UCSD-AML1 (cell line): ENCODE data around the gene SLC6A2.
"Not testable (repeated sequence)": the region's sequence is repeated elsewhere in the genome, so short reads cannot be mapped to it uniquely, and the experiment has no call there.

ENCODE experiments used
- DNase-seq: peaks from one replicate; lab custom pipeline; 2025; ENCODE audit not compliant: unreplicated experiment; lab: John Stamatoyannopoulos, UW

Gene SLC6A2

DNA sequence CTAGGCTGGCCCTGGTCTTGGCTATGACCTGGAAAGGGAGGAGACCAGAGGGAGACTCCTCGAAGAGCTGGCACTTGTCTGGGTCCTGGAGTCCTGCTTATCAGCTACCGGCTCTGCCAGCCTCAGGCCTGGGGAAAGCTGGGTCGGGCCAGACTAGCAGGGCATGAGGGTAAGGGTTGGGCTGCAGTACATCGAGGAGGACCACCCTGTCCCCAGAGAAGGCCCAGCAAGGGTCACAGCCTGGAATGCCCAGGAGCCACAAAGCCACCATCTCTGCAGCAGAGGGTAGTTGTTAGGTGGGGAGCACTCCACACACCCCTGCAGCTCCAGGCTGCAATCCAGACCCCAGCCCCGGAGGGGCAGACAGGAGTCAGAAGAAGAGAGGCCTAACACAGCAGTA, 54.0 kb downstream of the SLC6A2 start:
- DNase-seq, result no peak

DNA sequence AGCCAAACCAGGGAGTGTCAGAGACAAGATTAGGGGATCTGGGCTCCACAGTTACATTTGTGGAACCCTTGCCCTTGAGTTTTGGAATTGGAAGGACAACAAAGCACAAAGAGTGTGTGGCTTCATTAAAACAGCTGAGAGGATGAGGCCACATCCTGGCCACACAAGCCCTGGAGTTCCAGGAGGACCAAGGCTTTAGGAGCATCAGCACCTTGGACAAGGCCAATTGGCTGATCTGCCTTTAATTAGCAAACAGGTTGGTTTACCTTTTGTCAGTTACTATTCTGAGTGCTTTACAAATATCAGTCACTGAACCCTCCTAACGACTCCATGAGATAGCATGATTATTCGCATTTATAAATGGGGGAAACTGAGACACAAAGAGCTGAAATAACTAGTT, 54.7 kb downstream of the SLC6A2 start:
- no peak for DNase-seq

DNA sequence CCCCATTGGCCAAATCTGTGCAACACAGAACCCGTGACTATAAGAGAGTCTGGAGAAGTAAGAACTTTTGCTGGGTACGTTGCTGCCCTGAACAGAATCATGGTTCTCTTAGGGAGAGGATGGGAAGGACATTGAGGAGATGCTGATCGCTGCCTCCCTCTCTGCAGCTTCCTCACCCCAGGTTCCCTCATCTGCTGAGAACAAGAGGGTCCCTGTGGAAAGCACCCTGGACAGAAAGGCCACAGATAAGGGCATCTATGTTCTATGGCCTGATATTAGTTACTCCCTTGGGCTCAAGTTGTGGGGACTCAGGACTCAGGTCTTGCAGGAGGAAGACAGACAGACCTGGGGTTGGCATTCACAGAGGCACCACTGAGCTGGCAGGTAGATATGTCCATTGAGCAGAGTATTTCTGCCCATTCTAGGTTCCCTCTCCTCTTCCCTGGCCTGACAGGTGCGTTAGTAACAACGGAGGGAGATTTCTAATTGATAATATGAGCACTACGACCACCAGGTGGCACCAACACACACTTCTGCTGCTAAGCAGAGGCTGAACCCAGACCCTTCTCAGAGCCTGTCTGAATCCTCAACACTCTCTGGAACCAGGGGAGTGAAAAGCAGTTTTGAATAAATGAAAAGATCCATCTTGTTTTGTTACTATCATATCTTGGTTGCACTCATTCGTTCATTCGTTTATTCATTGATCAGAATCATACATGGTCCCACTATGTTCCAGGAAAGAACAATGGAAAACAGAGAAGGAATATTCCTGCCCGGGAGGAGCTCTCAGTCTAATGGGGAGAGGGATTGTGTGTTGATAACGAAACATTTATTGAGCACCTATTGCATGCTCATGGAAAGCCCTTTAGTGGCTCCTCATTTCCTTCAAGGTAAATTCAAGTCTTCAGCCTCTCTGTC, 56.4 kb downstream of the SLC6A2 start:
- peak; percentile 29 for DNase-seq

DNA sequence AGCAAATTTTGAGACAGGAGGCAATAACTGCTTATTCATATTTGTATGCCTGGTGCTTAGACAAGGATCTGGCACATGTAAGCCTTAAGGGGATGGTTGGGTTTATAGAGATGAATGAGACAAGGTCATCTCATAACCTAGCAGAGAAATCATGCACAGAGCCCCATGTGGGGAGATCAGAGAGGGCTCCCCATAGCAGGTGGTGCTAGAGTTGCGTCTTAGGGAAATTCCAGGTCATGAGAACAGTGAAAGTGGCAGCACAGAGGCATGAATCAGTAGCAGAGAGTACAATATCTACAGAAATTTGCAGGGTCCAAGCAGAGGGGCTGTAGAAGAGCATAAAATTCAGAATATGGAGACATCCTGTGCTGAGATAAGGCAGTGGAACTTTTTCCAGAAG, 57.3 kb downstream of the SLC6A2 start:
- no peak for DNase-seq

DNA sequence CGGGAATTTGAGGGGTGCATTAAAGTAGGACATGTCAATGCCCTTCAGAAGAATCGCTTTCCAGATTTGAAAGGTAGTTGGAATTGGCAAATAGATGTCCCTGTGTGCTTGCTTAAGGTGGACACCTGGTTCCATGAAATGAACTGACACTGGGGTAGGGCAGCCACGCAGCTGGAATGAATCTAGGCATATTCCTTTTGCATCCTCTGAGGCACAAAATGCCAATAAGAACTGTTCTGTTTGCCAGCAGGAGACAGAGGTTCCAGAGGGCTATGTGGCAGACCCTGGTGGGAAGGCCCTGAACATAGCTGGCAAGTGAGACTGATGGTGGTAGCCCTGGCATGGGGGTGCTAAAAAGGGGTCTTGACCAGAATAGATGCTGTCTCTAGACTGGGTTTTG, 61.5 kb downstream of the SLC6A2 start:
- DNase-seq, result no peak

DNA sequence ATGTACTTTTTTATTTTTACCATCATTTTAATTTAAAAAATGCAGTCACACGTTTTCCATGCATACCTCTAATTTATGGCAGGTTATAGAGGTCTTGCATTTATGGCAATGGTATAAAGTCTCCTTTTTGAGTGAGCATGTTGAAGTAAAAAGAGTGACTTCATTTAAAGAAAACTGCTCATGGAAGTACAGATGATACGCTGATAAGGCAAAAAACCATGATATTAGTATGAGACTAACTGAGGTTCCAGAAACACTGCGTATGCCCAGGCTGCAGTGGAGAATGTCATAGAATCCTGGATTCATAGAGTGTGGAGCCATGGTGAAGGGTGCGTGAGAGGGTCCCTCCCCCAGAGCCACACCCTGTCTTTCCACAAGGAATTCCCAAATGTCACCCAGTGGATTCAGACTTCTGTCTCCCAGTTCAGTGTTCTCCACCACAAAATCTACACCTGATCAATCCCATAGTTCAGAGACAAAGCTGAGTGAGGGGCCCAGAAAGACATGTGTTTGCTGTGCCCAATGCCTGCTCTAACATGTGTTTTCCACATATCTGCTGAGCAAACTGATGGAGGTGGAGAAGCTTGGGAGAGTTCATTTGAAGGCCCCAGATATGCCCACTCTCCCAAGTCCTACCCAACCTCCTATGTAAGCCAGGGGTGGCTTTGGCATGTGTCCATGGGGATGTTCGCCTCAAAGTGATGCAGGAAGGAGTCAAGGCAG, 69.4 kb downstream of the SLC6A2 start:
- DNase-seq, result no peak

DNA sequence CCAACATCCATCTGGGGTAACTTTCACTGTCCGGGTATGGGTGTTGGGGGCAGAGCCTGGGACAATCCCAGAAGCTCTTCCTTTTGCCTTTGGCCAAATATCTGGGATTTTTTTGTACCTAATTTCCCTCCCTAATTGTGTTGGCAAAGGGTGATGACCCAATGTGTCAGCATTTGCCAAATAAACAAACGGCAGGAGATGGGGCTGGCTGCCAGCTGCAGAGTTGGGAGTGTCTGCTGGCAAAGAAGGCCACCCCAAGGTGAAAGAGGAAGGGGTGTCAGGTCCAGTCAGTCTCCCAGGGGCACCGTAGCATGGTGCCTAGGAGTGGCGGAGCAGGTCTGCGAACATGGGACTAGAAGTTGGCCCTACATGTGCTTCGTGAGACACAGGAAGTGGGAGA, 73.0 kb downstream of the SLC6A2 start:
- no peak for DNase-seq

DNA sequence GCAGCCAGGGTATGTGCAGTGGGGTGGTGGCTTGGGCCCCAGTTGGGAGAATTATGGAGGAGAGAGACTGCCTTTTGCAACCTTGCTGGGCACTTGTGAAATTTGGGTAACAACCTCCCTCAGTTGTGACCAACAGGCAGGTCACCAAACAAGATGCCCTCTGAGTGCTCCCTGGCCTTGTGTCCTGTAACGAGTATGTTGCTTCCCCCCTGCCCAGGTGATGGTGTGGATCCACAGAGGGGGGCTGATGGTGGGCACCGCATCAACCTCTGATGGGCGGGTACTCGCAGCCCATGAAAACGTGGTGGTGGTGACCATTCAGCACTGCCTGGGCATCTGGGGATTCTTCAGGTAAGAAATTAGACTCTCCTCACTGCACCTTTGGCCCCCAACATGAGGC, 74.3 kb downstream of the SLC6A2 start:
- no peak for DNase-seq

DNA sequence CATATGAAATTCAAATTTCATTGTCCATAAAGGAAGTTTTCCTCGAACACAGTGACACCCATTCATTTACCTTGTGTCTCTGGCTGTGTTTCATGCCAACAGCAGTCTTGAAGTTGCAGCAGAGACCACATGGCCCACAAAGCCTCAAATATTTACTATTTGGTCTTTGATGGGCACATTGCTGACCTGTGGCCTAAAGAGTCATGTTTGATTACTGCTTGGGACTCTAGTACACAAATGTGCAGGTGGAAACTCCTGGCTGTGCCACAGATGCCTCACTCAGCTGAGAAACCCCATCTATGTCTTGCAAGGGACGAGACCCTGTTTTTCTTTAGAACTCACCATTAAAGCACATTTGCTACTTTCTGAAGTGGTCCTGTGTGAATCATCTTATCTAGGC, 76.7 kb downstream of the SLC6A2 start:
- no peak for DNase-seq

DNA sequence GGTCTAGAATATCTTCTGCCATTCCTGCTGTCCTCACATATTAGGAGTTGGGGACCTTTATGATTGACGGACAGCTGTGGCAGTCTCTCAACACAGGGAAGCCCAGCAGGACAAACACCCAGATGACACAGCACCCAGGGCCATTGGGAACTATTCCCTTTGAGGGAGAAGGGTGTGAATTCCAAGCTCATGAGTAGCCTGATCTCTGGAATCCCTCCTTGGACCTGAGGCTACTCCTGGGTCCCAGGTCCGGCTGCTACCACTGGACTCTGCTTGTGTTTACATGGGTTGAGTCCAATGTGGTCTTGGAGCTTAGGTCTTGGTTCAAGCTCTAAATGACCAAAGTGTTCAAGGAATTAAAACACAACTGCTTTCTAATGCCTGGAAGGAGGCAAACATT, 78.9 kb downstream of the SLC6A2 start:
- DNase-seq, result no peak

DNA sequence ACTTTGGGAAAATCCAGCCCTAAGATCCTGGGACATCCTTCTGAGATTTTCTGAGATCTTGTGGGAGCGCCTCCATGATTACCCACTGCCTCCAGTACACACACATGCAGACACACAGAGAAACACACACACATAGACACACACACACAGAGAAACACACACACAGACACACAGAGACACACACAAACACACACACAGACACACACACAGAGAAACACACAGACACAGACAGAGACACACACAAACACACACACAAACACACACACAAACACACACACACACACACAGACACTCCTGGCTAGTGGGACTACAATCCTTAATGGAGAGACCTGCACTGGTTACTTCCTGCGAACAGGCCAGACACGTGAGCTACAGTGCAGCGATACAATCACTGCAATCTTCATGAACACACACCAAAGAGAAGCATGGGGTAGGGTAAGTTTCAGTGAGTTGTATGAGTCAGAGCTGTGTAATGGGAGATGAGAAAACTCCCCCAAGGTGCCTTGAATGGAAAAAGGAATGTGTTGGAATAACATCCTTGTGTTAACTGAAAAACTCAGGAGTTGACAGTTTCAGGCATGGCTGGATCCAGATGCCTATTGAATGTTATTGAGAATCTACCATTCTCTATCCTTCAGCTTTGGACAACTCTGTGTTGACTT, 79.5 kb downstream of the SLC6A2 start:
- DNase-seq, result no peak

DNA sequence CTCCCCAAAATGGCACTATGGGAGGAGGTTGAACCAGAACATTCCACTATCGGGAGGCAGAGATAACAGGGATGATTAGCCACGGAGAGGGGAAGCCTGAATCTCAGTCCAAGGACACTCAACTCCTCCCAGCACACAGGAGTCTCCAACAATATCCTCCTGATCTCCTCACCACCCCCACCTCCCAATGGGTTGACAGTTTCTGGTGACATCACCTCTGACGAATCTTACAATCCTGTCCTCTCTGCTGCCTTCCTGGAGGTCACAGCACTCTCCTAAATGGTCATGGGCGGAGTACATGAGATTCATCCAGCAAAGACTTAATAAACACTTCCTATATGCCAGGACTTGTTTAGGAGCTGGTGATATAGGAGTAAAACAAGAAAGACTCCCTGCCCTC, 80.9 kb downstream of the SLC6A2 start:
- DNase-seq, result no peak

DNA sequence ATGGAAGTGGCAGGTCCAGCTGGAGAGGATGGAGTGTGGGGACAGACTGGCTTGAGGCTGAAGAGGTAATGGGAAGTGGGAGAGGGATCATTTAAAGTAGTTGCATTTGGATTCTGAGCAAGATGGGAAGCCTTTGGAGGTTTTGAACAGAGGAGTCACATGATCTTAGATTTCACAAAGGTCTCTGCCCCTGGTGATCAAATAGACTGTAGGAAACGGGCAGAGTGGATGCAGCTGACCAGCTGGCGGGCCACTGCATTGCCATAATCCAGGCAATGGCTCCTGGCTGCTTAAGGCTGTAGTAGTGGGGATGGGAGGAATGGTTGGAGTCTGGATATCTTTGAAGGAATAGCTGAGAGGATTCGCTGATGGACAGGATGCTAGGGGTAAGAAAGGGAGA, 81.5 kb downstream of the SLC6A2 start:
- no peak for DNase-seq

DNA sequence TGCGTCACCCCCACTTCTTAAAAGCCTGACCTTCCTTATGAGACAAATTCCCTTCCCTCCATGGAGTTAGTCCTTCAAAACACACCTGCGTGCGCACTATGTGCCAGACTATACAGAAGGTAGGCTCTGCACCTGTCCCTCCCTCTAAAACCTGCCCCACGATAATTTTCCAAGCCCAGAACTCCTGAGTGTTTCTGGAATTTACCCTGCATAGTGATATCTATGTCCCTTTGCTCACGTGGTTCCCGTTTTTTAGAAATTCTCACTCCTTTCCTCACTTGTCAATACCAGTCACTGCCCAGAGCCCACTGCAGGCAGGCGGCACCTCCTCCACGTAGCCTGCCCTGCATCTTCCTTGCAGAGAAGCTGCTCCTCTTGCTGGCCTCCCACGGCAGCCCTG, 82.2 kb downstream of the SLC6A2 start:
- no peak for DNase-seq

DNA sequence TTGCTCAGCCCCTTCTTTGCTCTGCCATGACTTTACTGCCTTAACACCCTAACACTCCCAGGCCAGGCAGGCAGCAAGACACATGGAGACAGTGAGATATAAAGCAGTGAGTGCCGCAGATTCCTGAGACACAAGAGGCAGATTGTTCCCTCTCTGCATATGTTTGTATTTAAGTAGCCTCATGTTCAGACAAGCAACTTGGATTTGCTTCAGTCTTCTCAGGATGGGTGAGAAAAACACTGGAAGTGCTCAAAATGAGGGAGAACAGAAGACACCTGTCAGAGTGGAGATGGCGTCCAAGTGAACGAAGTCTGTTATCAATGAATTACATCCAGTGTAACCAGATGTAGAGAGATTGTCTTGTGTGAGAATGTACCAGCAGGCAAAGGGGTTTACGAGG, 90.3 kb downstream of the SLC6A2 start:
- no peak for DNase-seq

DNA sequence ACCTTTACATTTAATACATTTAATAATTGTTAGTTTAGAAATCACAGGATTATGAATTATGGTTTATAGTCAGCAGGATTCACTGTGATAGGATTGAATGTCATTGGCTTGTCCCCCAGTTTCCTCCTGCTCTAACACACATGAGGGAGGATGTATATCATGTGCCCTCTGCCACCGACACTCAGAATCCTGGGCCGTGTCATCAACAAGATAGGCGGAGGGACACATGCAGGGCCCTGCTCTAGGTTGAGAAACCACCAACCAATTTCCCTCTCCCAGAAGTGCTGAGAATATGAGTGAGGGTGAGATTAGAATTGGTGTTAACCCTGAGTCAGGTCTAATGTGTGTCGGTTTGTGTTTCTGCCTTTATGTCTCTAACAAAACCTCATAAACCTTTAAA, 92.0 kb downstream of the SLC6A2 start:
- no peak for DNase-seq

DNA sequence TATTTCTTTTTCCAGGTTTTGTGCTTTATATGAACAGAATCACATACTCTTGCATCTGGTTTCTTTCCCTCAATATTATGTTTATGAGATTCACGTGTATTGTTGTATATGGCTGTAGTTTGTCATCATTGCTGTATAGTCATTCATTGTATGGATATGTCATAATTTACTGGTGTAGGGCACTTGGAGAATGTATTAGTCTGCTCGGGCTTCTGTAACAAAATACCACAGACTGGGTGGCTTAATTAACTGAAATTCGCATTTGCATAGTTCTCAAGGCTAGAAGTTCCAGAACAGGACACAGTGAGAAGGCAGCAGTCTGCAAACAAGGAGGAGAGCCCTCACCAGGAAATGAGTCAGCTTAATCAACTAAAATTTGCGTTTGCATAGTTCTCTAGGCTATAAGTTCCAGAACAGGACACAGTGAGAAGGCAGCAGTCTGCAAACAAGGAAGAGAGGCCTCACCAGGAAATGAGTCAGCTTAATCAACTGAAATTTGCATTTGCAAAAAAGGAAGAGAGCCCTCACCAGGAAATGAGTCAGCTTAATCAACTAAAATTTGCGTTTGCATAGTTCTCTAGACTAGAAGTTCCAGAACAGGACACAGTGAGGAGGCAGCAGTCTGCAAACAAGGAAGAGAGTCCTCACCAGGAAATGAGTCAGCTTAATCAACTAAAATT, 96.8 kb downstream of the SLC6A2 start:
- DNase-seq, result not testable (repeated sequence)

DNA sequence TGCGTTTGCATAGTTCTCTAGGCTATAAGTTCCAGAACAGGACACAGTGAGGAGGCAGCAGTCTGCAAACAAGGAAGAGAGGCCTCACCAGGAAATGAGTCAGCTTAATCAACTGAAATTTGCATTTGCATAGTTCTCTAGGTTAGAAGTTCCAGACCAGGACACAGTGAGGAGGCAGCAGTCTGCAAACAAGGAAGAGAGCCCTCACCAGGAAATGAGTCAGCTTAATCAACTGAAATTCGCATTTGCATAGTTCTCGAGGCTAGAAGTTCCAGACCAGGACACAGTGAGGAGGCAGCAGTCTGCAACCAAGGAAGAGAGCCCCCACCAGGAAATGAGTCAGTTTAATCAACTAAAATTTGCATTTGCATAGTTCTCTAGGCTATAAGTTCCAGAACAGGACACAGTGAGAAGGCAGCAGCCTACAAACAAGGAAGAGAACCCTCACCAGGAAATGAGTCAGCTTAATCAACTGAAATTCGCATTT, 97.4 kb downstream of the SLC6A2 start:
- peak; percentile 12 for DNase-seq
